Sigmoid colon (tissue), 3 donors: Measurements from ENCODE around the gene LMF1.

ENCODE experiments used
- POLR2A ChIP-seq, 2 donors: fragments of 450-650 bp; IDR thresholded peaks; one replicate each; pipeline ENCODE4 v1.6.1; 2016; ENCODE audit warnings: antibody characterized with exemption in 2 of 2, mild to moderate bottlenecking in 2 of 2, moderate library complexity in 2 of 2
- TF ChIP-seq, protein P1 (sequence below), 4 experiments: fragments of 450-650 bp in 3 of 4; fragments of 200-600 bp in 1 of 4; IDR thresholded peaks; one replicate each; pipeline ENCODE4 v1.5.1; 2016 to 2019; ENCODE audit warnings: antibody characterized with exemption in 4 of 4, mild to moderate bottlenecking in 3 of 4, moderate library complexity in 2 of 4

DNA sequence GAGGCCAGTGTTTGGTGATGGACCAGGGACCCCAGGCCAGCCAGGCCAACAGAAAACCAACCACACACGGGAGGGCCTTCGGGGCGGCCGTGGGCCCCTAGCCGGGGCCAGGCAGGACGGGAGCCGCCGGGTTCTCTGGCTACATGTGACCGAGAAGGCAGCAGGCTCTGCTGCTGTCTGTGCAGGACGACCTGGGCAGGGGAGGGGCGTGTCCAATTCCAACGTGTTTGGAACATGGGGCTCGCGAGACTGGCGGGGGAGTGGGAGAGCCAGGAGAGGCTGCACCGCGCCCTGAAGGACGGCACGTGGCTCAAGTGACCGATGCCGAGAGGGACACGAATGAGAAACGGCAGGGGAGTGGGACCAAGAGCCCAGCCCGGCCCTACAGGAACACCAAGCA, 75.4 kb downstream of the LMF1 start:
- TF ChIP-seq, protein P1, sequence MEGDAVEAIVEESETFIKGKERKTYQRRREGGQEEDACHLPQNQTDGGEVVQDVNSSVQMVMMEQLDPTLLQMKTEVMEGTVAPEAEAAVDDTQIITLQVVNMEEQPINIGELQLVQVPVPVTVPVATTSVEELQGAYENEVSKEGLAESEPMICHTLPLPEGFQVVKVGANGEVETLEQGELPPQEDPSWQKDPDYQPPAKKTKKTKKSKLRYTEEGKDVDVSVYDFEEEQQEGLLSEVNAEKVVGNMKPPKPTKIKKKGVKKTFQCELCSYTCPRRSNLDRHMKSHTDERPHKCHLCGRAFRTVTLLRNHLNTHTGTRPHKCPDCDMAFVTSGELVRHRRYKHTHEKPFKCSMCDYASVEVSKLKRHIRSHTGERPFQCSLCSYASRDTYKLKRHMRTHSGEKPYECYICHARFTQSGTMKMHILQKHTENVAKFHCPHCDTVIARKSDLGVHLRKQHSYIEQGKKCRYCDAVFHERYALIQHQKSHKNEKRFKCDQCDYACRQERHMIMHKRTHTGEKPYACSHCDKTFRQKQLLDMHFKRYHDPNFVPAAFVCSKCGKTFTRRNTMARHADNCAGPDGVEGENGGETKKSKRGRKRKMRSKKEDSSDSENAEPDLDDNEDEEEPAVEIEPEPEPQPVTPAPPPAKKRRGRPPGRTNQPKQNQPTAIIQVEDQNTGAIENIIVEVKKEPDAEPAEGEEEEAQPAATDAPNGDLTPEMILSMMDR (IDR thresholded peaks at IDR 0.05) = no peak
- TF ChIP-seq POLR2A (IDR thresholded peaks at IDR 0.05) = no peak
